Measurements from ENCODE around the gene ALAS1.

GRCh38 chr3:52210037-52210436 is 12.1 kb downstream of the ALAS1 start:
- TF ChIP-seq CTCF (conservative IDR thresholded peaks at IDR 0.05; ENCODE audit: low read depth, low read length), result no peak
- no peak for TF ChIP-seq EZH2 (IDR thresholded peaks at IDR 0.05; ENCODE audit: borderline replicate concordance, low read depth, low read length, poor library complexity, severe bottlenecking)

Data from A673 (cell line).